GM20000 (cell line): ENCODE results near the gene CAMSAP3.
A peak's percentile ranks its signal among the peaks of the same experiment; 100 is the strongest.

Experiments
- DNase-seq: peaks from one replicate; pipeline ENCODE4 v3.0.0; 2012; ENCODE audit warnings: low spot score
- CTCF ChIP-seq: IDR thresholded peaks from 2 replicates; pipeline ENCODE4 v1.5.1; 2012; ENCODE audit warnings: mild to moderate bottlenecking, control low read depth; ENCODE audit errors: extremely low read depth, missing control alignments

CAMSAP3 gene

DNA sequence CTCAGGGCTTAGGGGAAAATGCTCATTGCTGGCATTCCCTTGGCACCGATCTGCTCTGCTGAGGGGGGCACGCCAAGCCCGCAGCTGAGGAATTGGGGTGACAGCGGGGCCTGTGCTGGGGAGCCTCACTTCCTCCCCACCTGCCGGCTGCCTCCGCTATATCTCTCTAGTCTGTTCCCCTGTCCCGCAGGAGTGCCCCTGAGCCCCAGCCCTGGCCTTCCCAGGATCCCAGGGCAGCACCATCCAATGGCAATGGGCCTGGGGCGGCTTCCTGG, 50.7 kb downstream of the CAMSAP3 start:
- DNase-seq = no peak
- TF ChIP-seq CTCF = no peak

- TF ChIP-seq CTCF = no peak
- DNase-seq = no peak
Measured at GRCh38 chr19:7647156-7647555, 51.5 kb downstream of the CAMSAP3 start.

DNA sequence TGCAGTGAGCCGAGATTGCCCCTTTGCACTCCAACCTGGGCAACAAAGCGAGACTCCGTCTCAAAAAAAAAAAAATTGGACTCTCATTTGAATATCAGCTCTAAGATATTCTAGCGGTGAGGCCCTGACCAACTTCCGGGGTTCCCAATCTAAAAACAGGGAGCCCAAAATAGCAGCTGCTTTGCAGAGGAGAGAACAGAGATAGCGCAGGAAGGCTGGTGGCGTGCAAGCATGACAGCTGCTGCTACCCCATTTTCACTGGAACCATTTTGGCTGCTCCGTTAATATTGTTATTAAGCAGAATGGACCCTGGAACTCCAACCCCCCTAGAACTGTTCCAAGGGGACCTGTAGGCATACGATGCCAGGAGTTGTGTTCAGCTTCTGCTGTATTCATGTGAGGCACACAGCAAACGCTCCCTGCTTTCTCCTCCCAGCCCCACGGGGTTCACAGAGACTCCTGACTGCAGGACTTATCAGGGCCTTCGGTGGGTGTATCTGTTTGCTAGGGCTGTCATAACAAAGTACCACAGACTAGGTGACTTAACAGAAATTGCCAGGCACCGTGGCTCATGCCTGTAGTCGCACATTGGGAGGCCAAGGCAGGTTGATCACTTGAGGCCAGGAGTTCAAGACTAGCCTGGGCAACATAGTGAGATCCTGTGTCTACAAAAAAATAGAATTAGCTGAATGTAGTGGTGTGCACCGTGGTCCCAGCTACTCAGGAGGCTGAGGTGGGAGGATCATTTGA, 52.8 kb downstream of the CAMSAP3 start:
- no peak for DNase-seq
- no peak for TF ChIP-seq CTCF

DNA sequence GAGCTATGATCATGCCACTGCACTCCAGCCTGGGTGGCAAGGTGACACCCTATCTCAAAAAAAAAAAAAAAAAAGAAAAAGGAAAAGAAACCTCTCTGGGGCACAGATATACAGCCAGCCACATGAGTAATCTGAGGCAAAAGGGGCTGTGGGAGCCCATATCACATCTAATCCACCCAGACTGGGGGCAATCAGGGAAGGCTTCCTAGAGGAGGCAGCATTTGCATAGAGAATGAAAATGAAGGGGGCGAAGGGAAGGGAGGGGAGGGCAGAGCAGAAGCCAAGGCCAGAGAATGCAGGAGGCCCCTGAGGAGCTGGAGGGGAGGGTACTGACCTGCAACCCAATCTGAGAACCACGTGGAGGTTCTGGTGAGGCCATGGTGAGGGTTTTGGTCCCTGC, 54.5 kb downstream of the CAMSAP3 start:
- DNase-seq = no peak
- TF ChIP-seq CTCF = no peak

GRCh38 chr19:7652061-7652641, 56.5 kb downstream of the CAMSAP3 start:
- peak; percentile 89 for TF ChIP-seq CTCF
- DNase-seq = peak; percentile 90

GRCh38 chr19:7654401-7654800, 58.7 kb downstream of the CAMSAP3 start:
- TF ChIP-seq CTCF = no peak
- no peak for DNase-seq

- TF ChIP-seq CTCF = no peak
- no peak for DNase-seq
Measured at GRCh38 chr19:7655581-7655980, 59.9 kb downstream of the CAMSAP3 start.
